Left lung (tissue), 14 donors: ENCODE data around the gene ABTB1. TPM values are rescaled to one million over a fixed set of nuclear protein-coding genes. Genes with fewer than 3 reads are reported as not detected.

Source experiments
- ATAC-seq: fragments of 200-7000 bp; cut with Tn5 transposase; one replicate; pipeline ENCODE4 v1.9.1; 2020; ENCODE audit warnings: moderate library complexity
- DNase-seq, 4 donors: peaks; one replicate each; pipeline ENCODE4 v3.0.0-alpha.2; 2013 to 2020
- H3K27ac ChIP-seq, 2 donors: fragments of 200-600 bp; sonication (generic) in 1 of 2; one replicate each; pipeline versions ENCODE4 v1.5.0 to v1.8.0; 2020 to 2021
- H3K27me3 ChIP-seq, 2 donors: fragments of 200-600 bp; sonication (generic) in 1 of 2; one replicate each; pipeline versions ENCODE4 v1.5.0 to v1.8.0; 2020 to 2021
- H3K36me3 ChIP-seq, 2 donors: fragments of 200-600 bp; sonication (generic) in 1 of 2; one replicate each; pipeline versions ENCODE4 v1.5.0 to v1.8.0; 2020 to 2021
- H3K4me1 ChIP-seq, 2 donors: fragments of 200-600 bp; one replicate each; pipeline ENCODE4 v1.8.0; 2021
- H3K4me3 ChIP-seq, 2 donors: fragments of 200-600 bp; sonication (generic) in 1 of 2; one replicate each; pipeline versions ENCODE4 v1.5.0 to v1.8.0; 2020 to 2021; ENCODE audit warnings: mild to moderate bottlenecking in 1 of 2
- H3K9me3 ChIP-seq, 2 donors: fragments of 200-600 bp; sonication (generic) in 1 of 2; one replicate each; pipeline versions ENCODE4 v1.5.0 to v1.8.0; 2020 to 2021
- CTCF ChIP-seq, 2 donors: fragments of 200-600 bp; sonication (generic) in 1 of 2; IDR thresholded peaks; one replicate each; pipeline versions ENCODE4 v1.5.0 to v1.8.0; 2021; ENCODE audit warnings: antibody characterized with exemption in 2 of 2
- intact Hi-C, 2 donors: fragments of 100-400 bp; cut with DNase I; formaldehyde crosslinking; loops; one replicate each; pipeline versions ENCODE4 v1.11.2 to v1.14.2; 2022
- long read RNA-seq, 12 donors: library from polyadenylated mRNA in 2 of 12; unstranded in 2 of 12; transcript quantifications; one replicate each; pipeline ENCODE4 v2.0.0 and lab custom pipeline, GENCODE V29; 2019 to 2026
- polyA plus RNA-seq, 6 donors: library from polyadenylated mRNA; unstranded; fragments of 120-200 nt; gene quantifications; one replicate each; pipeline ENCODE4 v1.2.1, GENCODE V29; 2013; ENCODE audit not compliant: insufficient read length in 6 of 6
- total RNA-seq, 2 donors: library from RNA; stranded (reverse); fragmentation: NEBNext Ultra II Directional; extraction: Animal tissue kit (Norgen Biotek cat#: 25700); gene quantifications; one replicate each; pipeline ENCODE4 v1.2.1, GENCODE V29; 2021
- donor health status: DM: no; HTN: yes; CAD: no.
- donor health status: DM: no; HTN: no; CAD: no.

The ABTB1 gene
- 10 to 100 TPM; 31.6 to 56.1 TPM for total RNA-seq
- polyA plus RNA-seq = 10 to 100 TPM; 20.2 to 29.0 (median 24.3) TPM
- long read RNA-seq, donor 1, partial matches to known transcripts = 0 of 4 reads
- long read RNA-seq, donor 1, other reads (novel, unspliced or antisense) = 0 of 4 reads
- long read RNA-seq, donor 2, partial matches to known transcripts = 0 of 4 reads
- long read RNA-seq, donor 2, other reads (novel, unspliced or antisense) = 0 of 4 reads
- long read RNA-seq, donor 3, partial matches to known transcripts = 0 of 7 reads
- long read RNA-seq, donor 3, other reads (novel, unspliced or antisense) = 0 of 7 reads
- long read RNA-seq, donor 4, transcript ABTB1-201 (12 exons, 1,965 nt) = major isoform, 11 of 15 reads
- long read RNA-seq, donor 4, partial matches to known transcripts = 1 of 15 reads
- long read RNA-seq, donor 4, other reads (novel, unspliced or antisense) = 0 of 15 reads
- long read RNA-seq, donor 5, partial matches to known transcripts = 0 of 8 reads
- long read RNA-seq, donor 5, other reads (novel, unspliced or antisense) = 0 of 8 reads
- long read RNA-seq, donor 6, partial matches to known transcripts = 0 of 6 reads
- long read RNA-seq, donor 6, other reads (novel, unspliced or antisense) = 0 of 6 reads
- long read RNA-seq, donor 7, partial matches to known transcripts = 0 of 3 reads
- long read RNA-seq, donor 7, other reads (novel, unspliced or antisense) = 0 of 3 reads
- long read RNA-seq, donor 8, partial matches to known transcripts = 0 of 3 reads
- long read RNA-seq, donor 8, other reads (novel, unspliced or antisense) = 0 of 3 reads
- long read RNA-seq, donor 9 = 0 reads
- long read RNA-seq, donor 10, transcript ABTB1-202 (12 exons, 1,961 nt) = minor isoform, 6 of 28 reads
- long read RNA-seq, donor 10, transcript ABTB1-201 (12 exons, 1,965 nt) = major isoform, 12 of 28 reads
- long read RNA-seq, donor 10, partial matches to known transcripts = 1 of 28 reads
- long read RNA-seq, donor 10, other reads (novel, unspliced or antisense) = 6 of 28 reads
- long read RNA-seq, donor 11, partial matches to known transcripts = 0 of 3 reads
- long read RNA-seq, donor 11, other reads (novel, unspliced or antisense) = 0 of 3 reads
- long read RNA-seq, donor 12, partial matches to known transcripts = 0 of 2 reads
- long read RNA-seq, donor 12, other reads (novel, unspliced or antisense) = 0 of 2 reads

GRCh38 chr3:127672429-127673190, at the start of gene ABTB1:
Gene ABTB1 (plus strand): TSS chr3:127672952. CDS start chr3:127673026, 74 bp downstream.
- peaks cover 0 to 14% of the 10 kb centered on the region in 2 donors for H3K36me3 ChIP-seq
- no peaks in the 10 kb centered on the region for H3K27me3 ChIP-seq
- ATAC-seq (peak; percentile 93), DNase-seq (peak; percentile 65 to 99 (median 88))
- TF ChIP-seq CTCF (IDR thresholded peaks at IDR 0.05) = no peak
- peak within 1 kb of the TSS; percentile 95 to 99 for H3K4me3 ChIP-seq
- peaks cover 0 to 46% of the 10 kb centered on the region in 2 donors for H3K4me1 ChIP-seq
- H3K9me3 ChIP-seq = no peaks in the 10 kb centered on the region
- intact Hi-C loops = no loop called here
- H3K27ac ChIP-seq = peak within 1 kb of the TSS; percentile 85 to 93

- no peak for TF ChIP-seq CTCF (IDR thresholded peaks at IDR 0.05)
- Histone ChIP-seq H3K9me3 (no peaks in the 10 kb centered on the region), H3K27me3 (peaks cover 0 to 16% of the 10 kb centered on the region in 2 donors), H3K4me3 (no peak overlapping the region), H3K4me1 (no peaks in the 10 kb centered on the region), H3K27ac (no peak overlapping the region), H3K36me3 (peaks cover 0 to 37% of the 10 kb centered on the region in 2 donors)
- intact Hi-C loops = no loop called here
- no peak for DNase-seq
- no peak for ATAC-seq
Observed at GRCh38 chr3:127624063-127624462, 48.7 kb upstream of the ABTB1 start.

- Histone ChIP-seq H3K27ac (no peak overlapping the region), H3K36me3 (peaks cover 0 to 20% of the 10 kb centered on the region in 2 donors), H3K4me3 (no peak overlapping the region), H3K9me3 (no peaks in the 10 kb centered on the region), H3K27me3 (peaks cover 4 to 32% of the 10 kb centered on the region in 2 donors), H3K4me1 (peaks cover 8 to 13% of the 10 kb centered on the region in 2 donors)
- ATAC-seq = no peak
- no peak for DNase-seq
- TF ChIP-seq CTCF (IDR thresholded peaks at IDR 0.05) = no peak
- intact Hi-C loops = no loop called here
Observed at GRCh38 chr3:127625821-127626220, 46.9 kb upstream of the ABTB1 start.

GRCh38 chr3:127628426-127628787, 44.3 kb upstream of the ABTB1 start:
- H3K9me3 ChIP-seq = no peaks in the 10 kb centered on the region
- H3K36me3 ChIP-seq = no peaks in the 10 kb centered on the region
- no peak for TF ChIP-seq CTCF (IDR thresholded peaks at IDR 0.05)
- intact Hi-C loops = no loop called here
- H3K4me3 ChIP-seq = no peak overlapping the region
- no peak for DNase-seq
- peaks cover 8 to 13% of the 10 kb centered on the region in 2 donors for H3K4me1 ChIP-seq
- peaks cover 4 to 46% of the 10 kb centered on the region in 2 donors for H3K27me3 ChIP-seq
- no peak for ATAC-seq
- H3K27ac ChIP-seq = no peak overlapping the region
